ENCODE results near the gene ADH6.
"Not testable (repeated sequence)": the region's sequence is repeated elsewhere in the genome, so short reads cannot be mapped to it uniquely, and the experiment has no call there.

Gene ADH6

GRCh38 chr4:99219072-99219471 is at the start of gene ADH6:
TSS of gene ADH6 (minus strand) at chr4:99219246. CDS start at chr4:99219152, 94 bp downstream.
- no peak for DNase-seq

DNA sequence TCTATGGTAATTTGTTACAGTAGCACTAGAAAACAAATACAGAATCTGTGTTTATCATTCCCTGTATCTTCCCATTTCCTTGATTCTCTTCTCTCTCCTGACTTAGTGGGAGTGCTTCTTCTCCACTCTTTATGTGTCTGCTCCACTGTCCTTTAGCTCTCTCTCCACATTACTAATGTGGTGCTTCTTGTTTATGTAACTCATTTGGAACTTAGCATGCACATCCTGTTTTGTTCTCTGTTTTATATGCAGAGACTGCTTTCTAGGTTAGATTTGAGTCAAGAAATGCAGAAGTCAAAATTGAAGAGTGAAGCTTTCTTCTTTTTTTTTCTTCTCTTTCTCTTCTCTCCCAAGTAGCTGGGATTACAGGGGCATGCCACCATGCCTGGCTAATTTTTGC is 45.9 kb upstream of the ADH6 start:
- DNase-seq, result no peak

- no peak for DNase-seq
Measured at GRCh38 chr4:99252746-99253145, 33.7 kb upstream of the ADH6 start.

DNA sequence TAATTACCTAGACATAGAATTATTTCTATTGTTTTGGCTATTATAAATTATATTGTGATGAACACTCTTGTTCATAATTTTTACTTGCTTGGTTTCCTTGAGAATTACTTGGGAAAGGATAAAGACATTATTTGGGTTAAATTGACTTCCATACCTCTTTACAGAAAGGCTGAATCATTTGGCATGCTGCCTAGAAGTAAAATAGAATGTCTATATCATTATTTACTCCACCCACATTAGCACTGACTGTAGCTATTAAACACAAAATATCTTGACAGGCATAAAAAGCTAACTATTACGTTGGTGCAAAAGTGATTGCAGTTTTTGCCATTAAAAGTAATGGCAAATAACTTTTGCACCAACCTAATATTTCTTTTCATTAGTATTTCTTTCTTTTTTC is 29.7 kb upstream of the ADH6 start:
- no peak for DNase-seq

GRCh38 chr4:99235955-99236354 is 16.9 kb upstream of the ADH6 start:
- no peak for DNase-seq

GRCh38 chr4:99234331-99235010 is 15.4 kb upstream of the ADH6 start:
- no peak for DNase-seq

GRCh38 chr4:99233397-99233796 is 14.4 kb upstream of the ADH6 start:
- not testable (repeated sequence) for DNase-seq

DNA sequence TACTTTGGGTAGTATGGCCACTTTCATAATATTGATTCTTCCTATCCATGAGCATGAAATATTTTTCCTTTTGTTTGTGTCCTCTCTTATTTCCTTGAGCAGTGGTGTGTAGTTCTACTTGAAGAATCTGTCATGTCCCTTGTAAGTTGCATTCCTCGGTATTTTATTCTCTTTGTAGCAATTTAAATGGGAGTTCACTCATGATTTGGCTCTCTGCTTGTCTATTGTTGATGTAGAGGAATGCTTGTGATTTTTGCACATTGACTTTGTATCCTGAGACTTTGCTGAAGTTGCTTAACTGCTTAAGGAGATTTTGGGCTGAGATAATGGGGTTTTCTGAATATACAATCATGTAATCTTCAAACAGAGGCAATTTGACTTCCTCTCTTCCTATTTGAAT is 9.7 kb upstream of the ADH6 start:
- DNase-seq, result not testable (repeated sequence)

- DNase-seq, result not testable (repeated sequence)
Measured at GRCh38 chr4:99227646-99228045, 8.6 kb upstream of the ADH6 start.

DNA sequence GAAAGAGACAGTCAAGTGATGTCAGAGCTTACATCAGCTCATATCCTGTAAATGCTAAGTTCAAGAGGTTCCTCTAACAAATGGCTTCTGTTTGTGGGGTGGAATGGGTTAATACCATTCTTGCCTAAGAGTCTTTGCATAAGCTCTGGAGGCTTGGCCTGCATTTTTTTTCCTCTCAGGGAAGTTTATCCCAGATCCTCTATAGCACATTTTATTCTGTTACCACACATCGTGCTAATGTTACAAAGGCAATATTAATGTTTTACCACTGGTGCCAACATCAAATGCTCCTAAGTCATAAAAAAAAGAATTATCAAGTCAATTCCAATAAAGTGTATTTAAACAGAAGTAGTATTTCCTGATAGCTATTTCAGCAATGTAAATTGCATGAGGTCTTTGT is 2.9 kb upstream of the ADH6 start:
- DNase-seq, result no peak

DNA sequence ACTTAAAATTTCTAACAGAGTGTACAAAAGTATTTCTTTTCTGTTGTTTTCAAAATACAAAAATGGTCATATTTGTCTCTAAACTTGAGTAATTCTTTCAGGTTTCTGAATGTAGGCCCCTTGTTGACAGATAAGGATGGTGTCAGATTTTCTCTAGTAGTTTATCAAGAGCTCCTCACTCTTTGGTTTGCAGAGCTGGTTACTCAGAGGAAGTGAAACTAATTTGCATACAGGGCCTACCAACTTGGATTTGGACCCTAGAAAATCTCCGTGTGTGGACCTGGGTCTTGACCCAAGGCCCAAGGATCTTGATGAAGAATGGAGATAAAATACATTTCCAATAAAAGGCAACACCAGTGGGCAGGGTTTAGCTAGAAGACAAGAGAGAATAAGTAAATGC is 433 bp upstream of the ADH6 start:
- DNase-seq, result no peak

- no peak for DNase-seq
Measured at GRCh38 chr4:99215521-99215920, 3.5 kb downstream of the ADH6 start.

DNA sequence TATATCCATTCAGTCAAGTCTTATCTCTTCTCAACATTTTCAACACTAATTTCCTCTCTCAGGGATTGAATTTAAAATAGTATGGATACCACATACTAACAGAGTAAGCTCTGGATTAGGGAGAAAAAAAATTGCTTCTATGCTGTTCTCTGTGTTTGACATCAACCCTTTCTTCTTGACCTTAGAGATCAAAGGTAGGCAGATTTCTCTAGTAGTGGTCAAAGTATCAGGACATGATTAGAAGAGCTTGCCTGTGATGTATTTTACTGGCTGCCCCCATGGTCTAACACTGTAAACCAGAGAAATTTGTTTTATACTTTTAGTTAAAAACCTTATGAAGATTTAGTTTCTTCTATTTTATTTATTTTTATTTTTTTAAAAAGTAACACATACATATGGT is 8.3 kb downstream of the ADH6 start:
- DNase-seq, result no peak

GRCh38 chr4:99209671-99210070 is 9.4 kb downstream of the ADH6 start:
- no peak for DNase-seq

DNA sequence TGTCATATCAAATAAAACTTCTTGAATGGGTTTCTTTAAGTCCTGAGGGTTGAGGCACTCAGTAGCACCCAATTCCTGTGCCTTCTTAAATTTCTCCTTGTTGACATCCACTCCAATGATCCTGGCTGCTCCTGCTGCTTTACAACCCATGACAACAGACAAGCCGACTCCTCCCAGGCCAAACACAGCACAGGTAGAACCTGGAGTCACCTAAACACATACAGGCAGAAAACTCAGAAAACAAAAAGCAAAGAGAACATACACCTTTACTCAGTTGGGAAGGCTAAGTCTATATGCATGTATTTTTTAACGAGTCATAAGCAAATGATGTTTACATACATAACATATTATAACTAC is 10.3 kb downstream of the ADH6 start:
- no peak for DNase-seq

- no peak for DNase-seq
Measured at GRCh38 chr4:99207911-99208718, 10.9 kb downstream of the ADH6 start.

- no peak for DNase-seq
Measured at GRCh38 chr4:99207069-99207743, 11.8 kb downstream of the ADH6 start.

DNA sequence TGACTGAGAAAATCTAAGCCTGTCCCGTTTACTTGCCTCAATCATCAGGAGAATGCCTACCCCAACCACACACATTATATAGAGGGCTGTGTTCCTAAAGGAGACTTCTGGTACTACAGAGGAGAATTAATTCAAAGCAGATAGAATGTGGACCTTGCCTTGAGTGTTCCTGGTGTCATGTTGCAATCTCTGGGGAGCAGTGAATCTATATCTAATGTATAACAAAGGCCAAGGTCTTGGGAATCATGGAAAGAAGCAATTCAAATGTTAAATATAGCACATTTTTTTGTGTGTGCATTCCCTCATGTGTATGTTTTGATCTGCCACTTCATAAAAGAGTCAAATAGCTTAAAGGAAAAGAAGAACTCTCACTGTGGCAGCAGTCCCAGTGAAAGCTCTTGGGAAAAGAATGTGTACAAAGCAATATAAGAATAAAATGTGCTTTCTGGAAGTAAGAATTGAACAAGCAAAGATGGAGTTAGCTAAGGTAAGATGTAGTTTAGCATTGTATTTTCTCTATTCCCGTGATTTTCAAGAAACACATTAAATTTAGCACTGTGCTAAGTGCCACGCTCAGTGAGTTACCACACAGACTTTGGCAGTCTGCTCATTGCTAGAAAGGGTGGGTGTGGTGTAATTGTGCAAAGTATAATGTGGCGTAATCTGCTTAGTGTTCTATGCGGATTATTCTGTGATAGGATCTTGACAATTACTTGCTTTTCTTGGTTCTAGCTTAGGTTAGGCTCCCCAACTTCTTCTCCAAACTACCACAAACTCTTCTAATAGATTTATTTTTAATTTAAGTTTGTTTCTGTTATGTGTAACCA is 13.7 kb downstream of the ADH6 start:
- no peak for DNase-seq

DNA sequence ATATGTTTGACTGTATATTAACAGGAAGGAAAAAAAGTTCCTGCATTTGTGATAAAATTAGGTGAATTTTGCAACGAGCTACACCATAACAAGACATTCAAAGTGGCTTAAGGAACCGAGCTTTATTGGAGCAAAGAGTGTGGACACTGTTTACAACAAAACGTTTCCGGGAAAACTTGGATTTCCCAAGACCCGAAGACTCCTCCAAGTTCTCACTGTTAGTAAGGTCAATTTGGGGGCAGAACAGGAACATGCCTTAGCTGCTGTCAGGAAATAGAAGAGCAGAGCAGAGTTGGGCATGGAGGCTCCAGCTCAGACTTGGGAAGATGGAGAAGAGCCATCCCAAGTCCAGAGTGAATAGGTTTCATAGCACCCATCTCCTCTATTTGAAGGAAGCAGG is 16.5 kb downstream of the ADH6 start:
- no peak for DNase-seq

- no peak for DNase-seq
Measured at GRCh38 chr4:99202094-99202493, 17.0 kb downstream of the ADH6 start.

DNA sequence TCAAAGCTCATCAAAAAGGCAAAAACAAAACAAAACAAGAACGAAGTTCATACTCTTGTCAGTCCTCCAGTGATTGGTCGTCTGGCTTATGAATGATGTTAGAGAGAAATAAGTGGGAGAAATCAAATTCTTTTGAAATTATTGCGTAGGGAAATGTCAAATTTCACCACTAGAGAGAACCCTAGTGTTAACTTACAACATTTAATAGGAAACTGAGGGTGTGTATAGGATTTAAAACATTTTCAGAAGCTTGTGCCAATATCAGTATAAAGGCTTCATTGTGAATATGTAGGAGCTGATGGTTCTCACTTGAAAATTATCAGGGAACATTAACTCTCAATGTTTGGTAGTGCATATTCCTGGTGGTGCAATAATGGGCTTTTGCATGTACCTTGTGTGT is 17.4 kb downstream of the ADH6 start:
- no peak for DNase-seq

DNA sequence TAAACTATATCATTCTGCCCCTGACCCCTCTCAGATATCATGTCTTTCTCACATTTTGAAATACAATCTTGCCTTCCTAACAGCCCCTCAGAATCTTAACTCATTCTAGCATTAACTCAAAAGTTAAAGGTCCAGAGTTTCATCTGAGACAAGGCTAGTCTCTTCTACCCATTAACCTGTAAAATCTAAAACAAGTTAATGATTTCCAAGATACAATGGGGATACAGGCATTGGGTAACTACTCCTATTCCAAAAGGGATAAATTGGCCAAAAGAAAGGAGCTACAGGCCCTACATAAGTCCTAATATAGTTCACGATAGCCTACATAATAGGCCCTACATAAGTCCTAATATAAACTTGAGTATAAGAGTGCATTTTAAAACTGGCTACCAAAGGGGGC is 18.9 kb downstream of the ADH6 start:
- DNase-seq, result no peak

DNA sequence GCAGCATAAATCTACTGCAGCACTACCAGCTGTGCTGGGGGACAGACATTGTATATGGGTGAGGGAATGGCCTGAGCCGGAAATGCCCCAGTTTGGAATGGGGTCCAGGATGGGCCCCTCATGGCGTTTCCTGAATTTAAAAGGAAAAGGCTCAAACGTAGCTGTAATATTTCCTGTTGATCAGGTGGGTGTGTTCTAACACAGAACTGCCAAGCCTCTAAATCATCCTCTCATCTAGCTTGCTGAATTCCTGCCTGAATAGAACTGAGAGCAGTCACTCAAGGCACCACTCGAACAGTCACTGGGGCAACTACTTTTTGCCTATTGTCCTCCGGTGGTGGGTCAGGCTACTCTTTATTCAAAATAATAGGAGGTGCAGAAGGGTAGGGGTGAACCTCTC is 28.7 kb downstream of the ADH6 start:
- DNase-seq, result no peak

Measured in activated gamma-delta T cell treated with Interleukin-2 at 50 U/mL for 16 hours (primary cell).